ENCODE measurements around the gene WDR38.

WDR38 gene

GRCh38 chr9:124886461-124886860 is 33.2 kb downstream of the WDR38 start:
- DNase-seq = no peak

- no peak for DNase-seq
Measured at GRCh38 chr9:124886866-124887492, 33.7 kb downstream of the WDR38 start.

GRCh38 chr9:124887832-124888231 is 34.6 kb downstream of the WDR38 start:
- DNase-seq = no peak

GRCh38 chr9:124889006-124889405 is 35.7 kb downstream of the WDR38 start:
- no peak for DNase-seq

GRCh38 chr9:124890179-124890578 is 36.9 kb downstream of the WDR38 start:
- no peak for DNase-seq

- no peak for DNase-seq
Measured at GRCh38 chr9:124894035-124894740, 40.9 kb downstream of the WDR38 start.

GRCh38 chr9:124894741-124895170 is 41.5 kb downstream of the WDR38 start:
- no peak for DNase-seq

GRCh38 chr9:124897570-124898460 is 44.6 kb downstream of the WDR38 start:
- no peak for DNase-seq

GRCh38 chr9:124899845-124900244 is 46.6 kb downstream of the WDR38 start:
- no peak for DNase-seq

- DNase-seq = no peak
Measured at GRCh38 chr9:124906966-124907365, 53.7 kb downstream of the WDR38 start.

Data from NCI-H510A (cell line).